ENCODE results near the gene MTX3. TPM values are rescaled to one million over a fixed set of nuclear protein-coding genes. Genes with fewer than 3 reads are reported as not detected.

The MTX3 gene
- total RNA-seq, 4 donors from 2014 or later = 17.4 to 22.6 (median 20.0) TPM

- no peak for TF ChIP-seq EP300 (IDR thresholded peaks at IDR 0.05)
- TF ChIP-seq POLR2AphosphoS5 (IDR thresholded peaks at IDR 0.05) = no peak
- no peak for TF ChIP-seq CTCF (IDR thresholded peaks at IDR 0.05)
- no peak for TF ChIP-seq POLR2A (IDR thresholded peaks at IDR 0.05)
- no peaks in the 10 kb centered on the region for H3K9me3 ChIP-seq
- H3K36me3 ChIP-seq = no peaks in the 10 kb centered on the region
- H3K27me3 ChIP-seq = no peaks in the 10 kb centered on the region
- 79 to 86% methylated on average over 3 to 4 of the region's 4 CpGs for WGBS, 2 donors (ENCODE audit: low coverage in 1 of 2)
- ATAC-seq = no peak
- peaks cover 0 to 7% (median 4%) of the 10 kb centered on the region in 3 donors for H3K4me1 ChIP-seq
- H3K4me3 ChIP-seq = no peak overlapping the region
- no peak overlapping the region for H3K27ac ChIP-seq
Measured at GRCh38 chr5:79931866-79932265, 59.2 kb downstream of the MTX3 start.

DNA sequence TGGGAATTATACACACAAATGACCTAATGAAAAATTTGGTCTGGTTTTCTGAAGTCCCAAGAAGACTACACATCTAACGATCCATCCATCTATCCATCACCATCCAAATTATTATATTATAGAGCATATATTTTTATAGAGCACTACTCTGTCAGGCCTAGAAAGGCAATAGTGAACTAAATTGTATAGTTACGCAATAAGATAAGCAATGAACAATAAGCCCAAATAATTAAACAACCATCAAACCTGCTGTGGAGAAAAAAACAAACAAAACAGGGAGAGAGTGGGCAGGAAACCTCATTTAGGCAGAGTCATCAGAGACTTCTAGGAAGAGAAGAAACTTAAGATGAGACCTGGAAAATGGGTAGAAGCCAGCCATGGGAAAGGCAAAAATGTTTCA lies 59.7 kb downstream of the MTX3 start:
- Histone ChIP-seq H3K4me3 (no peak overlapping the region), H3K27ac (no peak overlapping the region), H3K4me1 (peaks cover 0 to 7% (median 4%) of the 10 kb centered on the region in 3 donors), H3K27me3 (no peaks in the 10 kb centered on the region), H3K9me3 (no peaks in the 10 kb centered on the region), H3K36me3 (no peaks in the 10 kb centered on the region)
- no peak for ATAC-seq
- 20 to 85% methylated on average over 1 to 2 of the region's 2 CpGs for WGBS, 2 donors (ENCODE audit: low coverage in 1 of 2)
- TF ChIP-seq POLR2A (IDR thresholded peaks at IDR 0.05) (no peak), EP300 (IDR thresholded peaks at IDR 0.05) (no peak), CTCF (IDR thresholded peaks at IDR 0.05) (no peak), POLR2AphosphoS5 (IDR thresholded peaks at IDR 0.05) (no peak)

- Histone ChIP-seq H3K4me3 (no peak overlapping the region), H3K9me3 (no peaks in the 10 kb centered on the region), H3K27ac (no peak overlapping the region), H3K36me3 (no peaks in the 10 kb centered on the region), H3K27me3 (no peaks in the 10 kb centered on the region), H3K4me1 (no peaks in the 10 kb centered on the region)
- 60% methylated on average over 1 of the region's 5 CpGs; no CpG with 5 or more reads in 1 of the 2 donors for WGBS, 2 donors (ENCODE audit: low coverage in 1 of 2)
- TF ChIP-seq POLR2AphosphoS5 (IDR thresholded peaks at IDR 0.05) (no peak), POLR2A (IDR thresholded peaks at IDR 0.05) (no peak), EP300 (IDR thresholded peaks at IDR 0.05) (no peak), CTCF (IDR thresholded peaks at IDR 0.05) (no peak)
- no peak for ATAC-seq
Measured at GRCh38 chr5:79929095-79929494, 62.0 kb downstream of the MTX3 start.

Small RNA genes within 50 kb of the gene (small RNA-seq; reads per million reads assigned to genes)
- gene TRMT112P2 = 0 reads per million in 4 donors

Other genes with a start within 250 kb of the MTX3 start
- gene THBS4, start 44.1 kb upstream of the MTX3 start, total RNA-seq = 10 to 100 TPM; 18.6 to 82.8 (median 29.2) TPM

Measured in gastroesophageal sphincter (tissue), 4 donors.